ENCODE data around the gene XXYLT1.

DNA sequence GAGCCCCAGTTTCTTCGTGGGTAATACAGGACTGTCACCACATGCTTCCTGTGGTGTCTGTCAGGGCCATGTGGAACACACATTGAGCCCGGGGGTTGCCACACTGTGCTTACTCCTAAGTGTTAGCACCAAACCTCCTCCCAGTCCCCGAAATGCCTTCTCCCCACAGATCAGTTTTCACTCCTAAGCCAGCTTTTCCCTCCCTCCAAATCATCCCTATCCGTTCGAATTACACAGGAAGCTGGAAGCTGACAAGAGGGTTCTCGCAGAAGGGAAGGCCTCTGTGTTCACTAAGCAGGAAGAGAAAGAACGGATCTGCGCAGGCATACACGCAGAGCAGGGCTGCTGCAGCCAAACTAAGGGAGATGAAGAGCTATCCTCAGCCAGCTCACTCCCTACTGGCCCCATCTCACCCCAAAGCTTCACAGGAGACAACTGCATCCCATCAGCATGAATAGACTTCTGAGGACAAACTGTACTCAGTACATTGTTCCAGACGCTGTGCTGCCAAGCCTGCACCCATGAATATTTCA, 32.3 kb downstream of the XXYLT1 start:
- TF ChIP-seq BACH2 (CRISPR knock-in tag; IDR thresholded peaks at IDR 0.05; ENCODE audit: borderline replicate concordance) (no peak), RARB (CRISPR knock-in tag; IDR thresholded peaks at IDR 0.05) (no peak), CREB5 (CRISPR knock-in tag; IDR thresholded peaks at IDR 0.05; ENCODE audit: low read depth) (no peak), SNAI2 (CRISPR knock-in tag; IDR thresholded peaks at IDR 0.05) (no peak), ZFP3 (CRISPR knock-in tag; IDR thresholded peaks at IDR 0.05) (no peak), PPARA (CRISPR knock-in tag; IDR thresholded peaks at IDR 0.05; ENCODE audit: borderline replicate concordance) (no peak), ZNF70 (CRISPR knock-in tag; IDR thresholded peaks at IDR 0.05) (no peak), PATZ1 (CRISPR knock-in tag; IDR thresholded peaks at IDR 0.05; ENCODE audit: borderline replicate concordance) (no peak), GLIS3 (CRISPR knock-in tag; IDR thresholded peaks at IDR 0.05) (no peak), CSDC2 (CRISPR knock-in tag; IDR thresholded peaks at IDR 0.05) (no peak), TCF4 (CRISPR knock-in tag; IDR thresholded peaks at IDR 0.05; ENCODE audit: borderline replicate concordance) (no peak)
- TF ChIP-seq, protein P1, sequence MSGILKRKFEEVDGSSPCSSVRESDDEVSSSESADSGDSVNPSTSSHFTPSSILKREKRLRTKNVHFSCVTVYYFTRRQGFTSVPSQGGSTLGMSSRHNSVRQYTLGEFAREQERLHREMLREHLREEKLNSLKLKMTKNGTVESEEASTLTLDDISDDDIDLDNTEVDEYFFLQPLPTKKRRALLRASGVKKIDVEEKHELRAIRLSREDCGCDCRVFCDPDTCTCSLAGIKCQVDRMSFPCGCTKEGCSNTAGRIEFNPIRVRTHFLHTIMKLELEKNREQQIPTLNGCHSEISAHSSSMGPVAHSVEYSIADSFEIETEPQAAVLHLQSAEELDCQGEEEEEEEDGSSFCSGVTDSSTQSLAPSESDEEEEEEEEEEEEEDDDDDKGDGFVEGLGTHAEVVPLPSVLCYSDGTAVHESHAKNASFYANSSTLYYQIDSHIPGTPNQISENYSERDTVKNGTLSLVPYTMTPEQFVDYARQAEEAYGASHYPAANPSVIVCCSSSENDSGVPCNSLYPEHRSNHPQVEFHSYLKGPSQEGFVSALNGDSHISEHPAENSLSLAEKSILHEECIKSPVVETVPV (CRISPR knock-in tag; IDR thresholded peaks at IDR 0.05) = no peak
- TF ChIP-seq, protein P2, sequence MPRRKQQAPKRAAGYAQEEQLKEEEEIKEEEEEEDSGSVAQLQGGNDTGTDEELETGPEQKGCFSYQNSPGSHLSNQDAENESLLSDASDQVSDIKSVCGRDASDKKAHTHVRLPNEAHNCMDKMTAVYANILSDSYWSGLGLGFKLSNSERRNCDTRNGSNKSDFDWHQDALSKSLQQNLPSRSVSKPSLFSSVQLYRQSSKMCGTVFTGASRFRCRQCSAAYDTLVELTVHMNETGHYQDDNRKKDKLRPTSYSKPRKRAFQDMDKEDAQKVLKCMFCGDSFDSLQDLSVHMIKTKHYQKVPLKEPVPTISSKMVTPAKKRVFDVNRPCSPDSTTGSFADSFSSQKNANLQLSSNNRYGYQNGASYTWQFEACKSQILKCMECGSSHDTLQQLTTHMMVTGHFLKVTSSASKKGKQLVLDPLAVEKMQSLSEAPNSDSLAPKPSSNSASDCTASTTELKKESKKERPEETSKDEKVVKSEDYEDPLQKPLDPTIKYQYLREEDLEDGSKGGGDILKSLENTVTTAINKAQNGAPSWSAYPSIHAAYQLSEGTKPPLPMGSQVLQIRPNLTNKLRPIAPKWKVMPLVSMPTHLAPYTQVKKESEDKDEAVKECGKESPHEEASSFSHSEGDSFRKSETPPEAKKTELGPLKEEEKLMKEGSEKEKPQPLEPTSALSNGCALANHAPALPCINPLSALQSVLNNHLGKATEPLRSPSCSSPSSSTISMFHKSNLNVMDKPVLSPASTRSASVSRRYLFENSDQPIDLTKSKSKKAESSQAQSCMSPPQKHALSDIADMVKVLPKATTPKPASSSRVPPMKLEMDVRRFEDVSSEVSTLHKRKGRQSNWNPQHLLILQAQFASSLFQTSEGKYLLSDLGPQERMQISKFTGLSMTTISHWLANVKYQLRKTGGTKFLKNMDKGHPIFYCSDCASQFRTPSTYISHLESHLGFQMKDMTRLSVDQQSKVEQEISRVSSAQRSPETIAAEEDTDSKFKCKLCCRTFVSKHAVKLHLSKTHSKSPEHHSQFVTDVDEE (CRISPR knock-in tag; IDR thresholded peaks at IDR 0.05) = no peak
